Activated CD4-positive, alpha-beta T cell treated with anti-CD3 and anti-CD28 coated beads, Interleukin-2, amount 10 ng/mL, durations not matched to agents 24 days and 14 days (primary cell): ENCODE results near the gene SLC35A4. TPM values are rescaled to one million over a fixed set of nuclear protein-coding genes. Genes with fewer than 3 reads are reported as not detected.

ENCODE experiments used
- DNase-seq: peaks from one replicate; pipeline ENCODE4 v3.0.0; 2022
- H3K27ac Mint-ChIP-seq: one replicate; pipeline ENCODE4 v1.8.0; 2022; ENCODE audit warnings: mild to moderate bottlenecking, mixed read lengths
- H3K27me3 Mint-ChIP-seq: one replicate; pipeline ENCODE4 v1.8.0; 2022; ENCODE audit warnings: mixed read lengths
- H3K36me3 Mint-ChIP-seq: one replicate; pipeline ENCODE4 v1.8.0; 2022; ENCODE audit warnings: low read depth, mild to moderate bottlenecking, mixed read lengths
- H3K4me1 Mint-ChIP-seq: one replicate; pipeline ENCODE4 v1.8.0; 2021; ENCODE audit warnings: mixed read lengths
- H3K4me3 Mint-ChIP-seq: one replicate; pipeline ENCODE4 v1.8.0; 2022; ENCODE audit warnings: mild to moderate bottlenecking, moderate library complexity, mixed read lengths
- H3K9me3 Mint-ChIP-seq: one replicate; pipeline ENCODE4 v1.8.0; 2021; ENCODE audit warnings: mixed read lengths
- intact Hi-C: fragments of 100-400 bp; cut with micrococcal nuclease; formaldehyde crosslinking; loops from one replicate; pipeline ENCODE4 v1.15.1; 2023
- total RNA-seq: library from RNA; stranded (reverse); gene quantifications from 2 replicates; pipeline ENCODE4 v1.2.3, GENCODE V29; 2022

Gene SLC35A4, protein sequence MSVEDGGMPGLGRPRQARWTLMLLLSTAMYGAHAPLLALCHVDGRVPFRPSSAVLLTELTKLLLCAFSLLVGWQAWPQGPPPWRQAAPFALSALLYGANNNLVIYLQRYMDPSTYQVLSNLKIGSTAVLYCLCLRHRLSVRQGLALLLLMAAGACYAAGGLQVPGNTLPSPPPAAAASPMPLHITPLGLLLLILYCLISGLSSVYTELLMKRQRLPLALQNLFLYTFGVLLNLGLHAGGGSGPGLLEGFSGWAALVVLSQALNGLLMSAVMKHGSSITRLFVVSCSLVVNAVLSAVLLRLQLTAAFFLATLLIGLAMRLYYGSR
- total RNA-seq, result 105 and 106 TPM in 2 replicates

- H3K36me3 Mint-ChIP-seq, result peaks cover 37% of the 10 kb centered on the region
- intact Hi-C loops, result loop anchor here (1.0 to 2.0 kb wide), 8 partner anchors 10 to 163 kb away; partner anchors contain the start of genes ANKHD1, EIF4EBP3, IK and NDUFA2
- peak; percentile 99 for DNase-seq
- no peaks in the 10 kb centered on the region for H3K27me3 Mint-ChIP-seq
- no peaks in the 10 kb centered on the region for H3K9me3 Mint-ChIP-seq
- H3K4me1 Mint-ChIP-seq, result peaks cover 53% of the 10 kb centered on the region
- peak within 1 kb of the TSS; percentile 93 for H3K4me3 Mint-ChIP-seq
- H3K27ac Mint-ChIP-seq, result peak within 1 kb of the TSS; percentile 95
Observed at GRCh38 chr5:140564196-140565023, at the start of gene SLC35A4, which contains the start of gene APBB3. SLC35A4 (plus strand) TSS chr5:140564828; CDS start chr5:140567170, 2,342 bp downstream. APBB3 (minus strand) TSS chr5:140564598; CDS start chr5:140564245, 353 bp downstream.

GRCh38 chr5:140524003-140524402 lies 40.6 kb upstream of the SLC35A4 start:
- Mint-ChIP-seq H3K4me1 (no peaks in the 10 kb centered on the region), H3K27me3 (no peaks in the 10 kb centered on the region), H3K9me3 (no peaks in the 10 kb centered on the region), H3K27ac (no peak overlapping the region), H3K36me3 (peaks cover 37% of the 10 kb centered on the region), H3K4me3 (no peak overlapping the region)
- intact Hi-C loops, result no loop called here
- no peak for DNase-seq

GRCh38 chr5:140540227-140540626 lies 24.4 kb upstream of the SLC35A4 start:
- H3K27ac Mint-ChIP-seq, result no peak overlapping the region
- peaks cover under 1% of the 10 kb centered on the region for H3K4me1 Mint-ChIP-seq
- DNase-seq, result no peak
- no peak overlapping the region for H3K4me3 Mint-ChIP-seq
- H3K36me3 Mint-ChIP-seq, result peaks cover 69% of the 10 kb centered on the region
- no peaks in the 10 kb centered on the region for H3K9me3 Mint-ChIP-seq
- intact Hi-C loops, result no loop called here
- H3K27me3 Mint-ChIP-seq, result no peaks in the 10 kb centered on the region

DNA sequence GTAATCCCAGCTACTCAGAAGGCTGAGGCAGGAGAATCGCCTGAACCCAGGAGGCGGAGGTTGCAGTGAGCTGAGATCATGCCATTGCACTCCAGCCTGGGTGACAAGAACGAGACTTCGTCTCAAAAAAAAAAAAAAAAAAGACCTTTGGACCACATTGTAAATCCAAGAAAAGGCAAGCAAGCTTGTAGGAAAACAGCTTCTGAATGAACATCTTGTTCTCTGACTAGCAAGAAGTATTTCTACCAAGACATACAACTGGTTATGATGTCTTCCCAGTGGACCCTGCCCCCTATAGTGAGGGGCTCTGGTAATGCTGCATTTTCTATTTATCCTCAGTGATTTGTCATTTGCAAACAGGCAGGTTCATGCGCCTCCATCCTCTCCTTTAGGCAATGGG lies 21.7 kb upstream of the SLC35A4 start:
- intact Hi-C loops, result no loop called here
- peak; percentile 44 for DNase-seq
- Mint-ChIP-seq H3K4me3 (no peak overlapping the region), H3K9me3 (no peaks in the 10 kb centered on the region), H3K4me1 (peaks cover 7% of the 10 kb centered on the region), H3K36me3 (peaks cover 59% of the 10 kb centered on the region), H3K27me3 (no peaks in the 10 kb centered on the region), H3K27ac (no peak overlapping the region)

- no peaks in the 10 kb centered on the region for H3K9me3 Mint-ChIP-seq
- peak; percentile 52 for DNase-seq
- no peak overlapping the region for H3K27ac Mint-ChIP-seq
- H3K4me1 Mint-ChIP-seq, result peaks cover 16% of the 10 kb centered on the region
- no peaks in the 10 kb centered on the region for H3K27me3 Mint-ChIP-seq
- H3K4me3 Mint-ChIP-seq, result no peak overlapping the region
- intact Hi-C loops, result no loop called here
- H3K36me3 Mint-ChIP-seq, result peaks cover 56% of the 10 kb centered on the region
Observed at GRCh38 chr5:140544986-140545385, 19.6 kb upstream of the SLC35A4 start.

DNA sequence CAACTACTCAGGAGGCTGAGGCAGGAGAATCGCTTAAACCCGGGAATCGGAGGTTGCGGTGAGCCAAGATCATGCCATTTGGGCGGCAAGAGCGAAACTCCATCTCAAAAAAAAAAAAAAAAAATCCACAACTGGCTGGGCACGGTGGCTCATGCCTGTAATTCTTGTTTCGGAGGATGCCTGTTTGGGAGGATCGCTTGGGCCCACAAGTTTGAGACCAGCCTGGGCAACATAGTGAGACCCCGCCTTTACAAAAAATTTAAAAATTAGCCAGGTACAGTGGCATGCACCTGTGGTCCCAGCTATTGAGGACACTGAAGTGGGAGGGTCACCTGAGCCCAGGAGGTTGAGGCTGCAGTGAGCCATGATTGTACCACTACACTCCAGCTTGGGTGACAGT lies 19.0 kb upstream of the SLC35A4 start:
- Mint-ChIP-seq H3K27me3 (no peaks in the 10 kb centered on the region), H3K4me3 (no peak overlapping the region), H3K9me3 (no peaks in the 10 kb centered on the region), H3K4me1 (peaks cover 19% of the 10 kb centered on the region), H3K27ac (no peak overlapping the region), H3K36me3 (peaks cover 57% of the 10 kb centered on the region)
- DNase-seq, result peak; percentile 43
- intact Hi-C loops, result no loop called here

DNA sequence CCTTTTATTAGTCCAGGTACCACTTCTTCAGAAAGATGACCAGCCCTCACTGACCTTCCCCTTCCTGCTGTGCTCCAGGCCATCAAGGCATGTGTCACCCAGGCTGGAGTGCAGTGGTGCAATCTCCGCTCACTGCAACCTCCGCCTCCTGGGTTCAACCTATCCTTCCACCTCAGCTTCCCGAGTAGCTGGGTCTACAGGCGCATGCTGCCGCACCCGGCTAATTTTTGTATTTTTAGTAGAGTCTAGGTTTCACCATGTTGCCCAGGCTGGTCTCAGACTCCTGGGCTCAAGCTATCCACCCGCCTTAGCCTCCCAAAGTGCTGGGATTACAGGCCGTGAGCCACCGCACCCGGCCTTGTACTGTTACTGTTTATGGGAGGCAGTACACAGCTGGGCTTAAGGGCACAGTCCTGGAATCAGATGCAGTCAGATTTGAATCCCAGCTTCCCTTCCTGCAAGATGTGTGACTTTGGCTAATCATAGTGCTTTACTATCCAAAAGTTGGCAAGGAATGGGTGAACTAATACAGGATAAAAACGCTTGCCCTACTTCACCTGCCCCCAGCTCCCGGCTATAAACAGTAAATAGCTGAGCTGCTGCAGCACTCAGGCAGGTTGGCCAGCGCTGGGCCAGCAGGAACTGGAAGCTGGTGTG lies 17.6 kb upstream of the SLC35A4 start:
- intact Hi-C loops, result loop anchor here (1.0 kb wide), 2 partner anchors 10 to 17 kb away; partner anchors contain the start of genes APBB3, SLC35A4 and SRA1
- DNase-seq, result no peak
- H3K36me3 Mint-ChIP-seq, result peaks cover 54% of the 10 kb centered on the region
- H3K27me3 Mint-ChIP-seq, result no peaks in the 10 kb centered on the region
- H3K4me1 Mint-ChIP-seq, result peaks cover 26% of the 10 kb centered on the region
- peak overlapping the region; percentile 89 for H3K27ac Mint-ChIP-seq
- peak overlapping the region; percentile 82 for H3K4me3 Mint-ChIP-seq
- H3K9me3 Mint-ChIP-seq, result no peaks in the 10 kb centered on the region

- H3K9me3 Mint-ChIP-seq, result no peaks in the 10 kb centered on the region
- intact Hi-C loops, result loop anchor here (1.0 kb wide), 2 partner anchors 10 to 17 kb away; partner anchors contain the start of genes APBB3, SLC35A4 and SRA1
- peaks cover 26% of the 10 kb centered on the region for H3K4me1 Mint-ChIP-seq
- no peaks in the 10 kb centered on the region for H3K27me3 Mint-ChIP-seq
- H3K4me3 Mint-ChIP-seq, result peak within 1 kb of the TSS; percentile 82
- H3K36me3 Mint-ChIP-seq, result peaks cover 47% of the 10 kb centered on the region
- peak within 1 kb of the TSS; percentile 89 for H3K27ac Mint-ChIP-seq
- DNase-seq, result peak; percentile 96
Observed at GRCh38 chr5:140547508-140548299, 16.9 kb upstream of the SLC35A4 start, which contains the start of gene EIF4EBP3. EIF4EBP3 (plus strand) TSS chr5:140547662; CDS start chr5:140547738, 76 bp downstream.

GRCh38 chr5:140548300-140548688 lies 16.3 kb upstream of the SLC35A4 start:
- no peaks in the 10 kb centered on the region for H3K27me3 Mint-ChIP-seq
- H3K4me1 Mint-ChIP-seq, result peaks cover 31% of the 10 kb centered on the region
- H3K27ac Mint-ChIP-seq, result peak overlapping the region; percentile 89
- H3K4me3 Mint-ChIP-seq, result peak overlapping the region; percentile 82
- H3K36me3 Mint-ChIP-seq, result peaks cover 49% of the 10 kb centered on the region
- H3K9me3 Mint-ChIP-seq, result no peaks in the 10 kb centered on the region
- intact Hi-C loops, result no loop called here
- no peak for DNase-seq

- Mint-ChIP-seq H3K27me3 (no peaks in the 10 kb centered on the region), H3K27ac (peak overlapping the region; percentile 89), H3K36me3 (peaks cover 50% of the 10 kb centered on the region), H3K4me3 (peak overlapping the region; percentile 58), H3K4me1 (peaks cover 36% of the 10 kb centered on the region), H3K9me3 (no peaks in the 10 kb centered on the region)
- intact Hi-C loops, result no loop called here
- no peak for DNase-seq
Observed at GRCh38 chr5:140548791-140549190, 15.8 kb upstream of the SLC35A4 start.

GRCh38 chr5:140549237-140550144 lies 15.1 kb upstream of the SLC35A4 start:
- no peak for DNase-seq
- intact Hi-C loops, result loop anchor here (5.0 to 10.0 kb wide), 2 partner anchors 163 to 375 kb away; partner anchors contain the start of gene CYSTM1

More at GRCh38 chr5:140549237-140550144, 15.1 kb upstream of the SLC35A4 start:
- Mint-ChIP-seq H3K9me3 (no peaks in the 10 kb centered on the region), H3K27me3 (no peaks in the 10 kb centered on the region), H3K27ac (peak overlapping the region; percentile 70), H3K4me3 (peak overlapping the region; percentile 58), H3K4me1 (peaks cover 43% of the 10 kb centered on the region), H3K36me3 (peaks cover 48% of the 10 kb centered on the region)
